GM18508 (cell line): ENCODE measurements around the gene TBC1D10B.
"Not testable (repeated sequence)": the region's sequence is repeated elsewhere in the genome, so short reads cannot be mapped to it uniquely, and the experiment has no call there.

Experiments
- ATAC-seq: cut with Tn5 transposase; IDR thresholded peaks from one replicate; pipeline ENCODE4 v1.9.1; 2021; ENCODE audit warnings: moderate number of reproducible peaks; ENCODE audit not compliant: insufficient read depth, unreplicated experiment

The TBC1D10B gene

GRCh38 chr16:30357715-30358576, 12.3 kb downstream of the TBC1D10B start:
- ATAC-seq, result no peak

GRCh38 chr16:30357085-30357714, 13.1 kb downstream of the TBC1D10B start:
- no peak for ATAC-seq

- no peak for ATAC-seq
These were observed 13.8 kb downstream of the TBC1D10B start for GRCh38 chr16:30356401-30357084.

- ATAC-seq, result no peak
These were observed 14.4 kb downstream of the TBC1D10B start for GRCh38 chr16:30355954-30356308.

- ATAC-seq, result no peak
These were observed 14.9 kb downstream of the TBC1D10B start, which contains the start of gene CD2BP2 for GRCh38 chr16:30355144-30355953. Gene CD2BP2 (minus strand): TSS chr16:30355308. CDS start chr16:30354681, 627 bp downstream.

GRCh38 chr16:30354423-30355143, 15.7 kb downstream of the TBC1D10B start:
- ATAC-seq, result no peak

- no peak for ATAC-seq
These were observed 16.7 kb downstream of the TBC1D10B start for GRCh38 chr16:30353438-30354129.

GRCh38 chr16:30352488-30353401, 17.5 kb downstream of the TBC1D10B start:
- no peak for ATAC-seq

GRCh38 chr16:30351586-30352419, 18.5 kb downstream of the TBC1D10B start:
- ATAC-seq, result no peak

GRCh38 chr16:30351001-30351441, 19.3 kb downstream of the TBC1D10B start:
- no peak for ATAC-seq

GRCh38 chr16:30350134-30350871, 20.0 kb downstream of the TBC1D10B start:
- peak; percentile 34 for ATAC-seq

GRCh38 chr16:30349675-30350074, 20.6 kb downstream of the TBC1D10B start:
- no peak for ATAC-seq

- ATAC-seq, result no peak
These were observed 21.4 kb downstream of the TBC1D10B start for GRCh38 chr16:30348929-30349328.

GRCh38 chr16:30348113-30348512, 22.2 kb downstream of the TBC1D10B start:
- no peak for ATAC-seq

GRCh38 chr16:30346286-30346685, 24.0 kb downstream of the TBC1D10B start:
- no peak for ATAC-seq

GRCh38 chr16:30343491-30343820, 26.8 kb downstream of the TBC1D10B start:
- ATAC-seq, result not testable (repeated sequence)
